Left lung (tissue), 10 donors: ENCODE data around the gene IL9R. TPM values are rescaled to one million over a fixed set of nuclear protein-coding genes. Genes with fewer than 3 reads are reported as not detected.
"Not testable (repeated sequence)": the region's sequence is repeated elsewhere in the genome, so short reads cannot be mapped to it uniquely, and the experiment has no call there.

Experiments used
- ATAC-seq: fragments of 200-7000 bp; cut with Tn5 transposase; one replicate; pipeline ENCODE4 v1.9.1; 2020; ENCODE audit warnings: moderate library complexity
- DNase-seq, 4 donors: peaks; one replicate each; pipeline ENCODE4 v3.0.0-alpha.2; 2013 to 2020
- H3K27ac ChIP-seq, 2 donors: fragments of 200-600 bp; sonication (generic) in 1 of 2; one replicate each; pipeline versions ENCODE4 v1.5.0 to v1.8.0; 2020 to 2021
- H3K27me3 ChIP-seq, 2 donors: fragments of 200-600 bp; sonication (generic) in 1 of 2; one replicate each; pipeline versions ENCODE4 v1.5.0 to v1.8.0; 2020 to 2021
- H3K36me3 ChIP-seq, 2 donors: fragments of 200-600 bp; sonication (generic) in 1 of 2; one replicate each; pipeline versions ENCODE4 v1.5.0 to v1.8.0; 2020 to 2021
- H3K4me1 ChIP-seq, 2 donors: fragments of 200-600 bp; one replicate each; pipeline ENCODE4 v1.8.0; 2021
- H3K4me3 ChIP-seq, 2 donors: fragments of 200-600 bp; sonication (generic) in 1 of 2; one replicate each; pipeline versions ENCODE4 v1.5.0 to v1.8.0; 2020 to 2021; ENCODE audit warnings: mild to moderate bottlenecking in 1 of 2
- H3K9me3 ChIP-seq, 2 donors: fragments of 200-600 bp; sonication (generic) in 1 of 2; one replicate each; pipeline versions ENCODE4 v1.5.0 to v1.8.0; 2020 to 2021
- intact Hi-C, 2 donors: fragments of 100-400 bp; cut with DNase I; formaldehyde crosslinking; loops; one replicate each; pipeline versions ENCODE4 v1.11.2 to v1.14.2; 2022
- polyA plus RNA-seq, 6 donors: library from polyadenylated mRNA; unstranded; fragments of 120-200 nt; gene quantifications; one replicate each; pipeline ENCODE4 v1.2.1, GENCODE V29; 2013; ENCODE audit not compliant: insufficient read length in 6 of 6
- total RNA-seq, 2 donors: library from RNA; stranded (reverse); fragmentation: NEBNext Ultra II Directional; extraction: Animal tissue kit (Norgen Biotek cat#: 25700); gene quantifications; one replicate each; pipeline ENCODE4 v1.2.1, GENCODE V29; 2021
- TF ChIP-seq, protein P1 (sequence below), 2 donors: fragments of 200-600 bp; sonication (generic) in 1 of 2; IDR thresholded peaks; one replicate each; pipeline versions ENCODE4 v1.5.0 to v1.8.0; 2021; ENCODE audit warnings: antibody characterized with exemption in 2 of 2
- donor health status: DM: no; HTN: yes; CAD: no.
- donor health status: DM: no; HTN: no; CAD: no.

The IL9R gene
- total and polyA plus RNA-seq, 8 donors: 0.19 to 1.8 (median 0.26) TPM

- TF ChIP-seq, protein P1, sequence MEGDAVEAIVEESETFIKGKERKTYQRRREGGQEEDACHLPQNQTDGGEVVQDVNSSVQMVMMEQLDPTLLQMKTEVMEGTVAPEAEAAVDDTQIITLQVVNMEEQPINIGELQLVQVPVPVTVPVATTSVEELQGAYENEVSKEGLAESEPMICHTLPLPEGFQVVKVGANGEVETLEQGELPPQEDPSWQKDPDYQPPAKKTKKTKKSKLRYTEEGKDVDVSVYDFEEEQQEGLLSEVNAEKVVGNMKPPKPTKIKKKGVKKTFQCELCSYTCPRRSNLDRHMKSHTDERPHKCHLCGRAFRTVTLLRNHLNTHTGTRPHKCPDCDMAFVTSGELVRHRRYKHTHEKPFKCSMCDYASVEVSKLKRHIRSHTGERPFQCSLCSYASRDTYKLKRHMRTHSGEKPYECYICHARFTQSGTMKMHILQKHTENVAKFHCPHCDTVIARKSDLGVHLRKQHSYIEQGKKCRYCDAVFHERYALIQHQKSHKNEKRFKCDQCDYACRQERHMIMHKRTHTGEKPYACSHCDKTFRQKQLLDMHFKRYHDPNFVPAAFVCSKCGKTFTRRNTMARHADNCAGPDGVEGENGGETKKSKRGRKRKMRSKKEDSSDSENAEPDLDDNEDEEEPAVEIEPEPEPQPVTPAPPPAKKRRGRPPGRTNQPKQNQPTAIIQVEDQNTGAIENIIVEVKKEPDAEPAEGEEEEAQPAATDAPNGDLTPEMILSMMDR (IDR thresholded peaks at IDR 0.05): no peak
- Histone ChIP-seq H3K9me3 (peaks cover 0 to 13% of the 10 kb centered on the region in 2 donors), H3K4me3 (no peak overlapping the region), H3K27me3 (no peaks in the 10 kb centered on the region), H3K4me1 (no peaks in the 10 kb centered on the region), H3K27ac (no peak overlapping the region), H3K36me3 (no peaks in the 10 kb centered on the region)
- ATAC-seq (peak; percentile 52), DNase-seq (no peak)
- intact Hi-C loops: no loop called here
Observed at GRCh38 chrX:155966876-155967275, 30.6 kb upstream of the IL9R start.

DNA sequence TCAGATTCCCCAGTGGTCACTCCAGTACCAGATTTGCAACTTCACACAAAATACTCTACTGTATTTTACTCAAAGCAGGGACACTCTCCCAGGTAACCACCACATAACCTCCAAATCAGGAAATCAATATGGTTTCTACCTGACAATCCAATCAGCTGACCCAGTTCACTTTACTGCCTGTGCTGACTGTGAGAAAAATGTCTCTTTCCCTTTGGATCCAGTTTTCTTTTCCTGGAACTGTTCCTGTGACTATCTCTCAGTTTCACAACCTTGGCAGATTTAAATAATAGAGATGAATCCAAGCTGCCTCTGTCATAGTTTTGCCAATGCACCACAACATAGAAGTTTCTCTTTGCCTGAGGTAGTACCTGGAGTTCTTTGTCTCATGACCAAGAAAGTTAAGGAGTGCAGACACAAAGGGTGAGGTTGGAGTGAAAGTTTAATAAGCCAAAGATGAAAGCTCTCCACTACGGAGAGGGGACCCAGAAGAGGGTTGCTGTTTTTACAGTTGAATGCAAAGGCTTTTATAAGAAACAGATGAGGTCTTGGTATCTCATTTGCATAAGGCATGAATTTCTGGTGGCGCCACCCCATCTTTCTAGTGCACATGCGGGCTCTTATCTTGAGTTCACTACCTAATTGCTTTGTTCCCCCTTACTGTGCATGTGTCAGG lies 29.7 kb upstream of the IL9R start:
- Histone ChIP-seq H3K36me3 (no peaks in the 10 kb centered on the region), H3K4me3 (no peak overlapping the region), H3K27me3 (no peaks in the 10 kb centered on the region), H3K27ac (no peak overlapping the region), H3K4me1 (no peaks in the 10 kb centered on the region), H3K9me3 (peaks cover 0 to 13% of the 10 kb centered on the region in 2 donors)
- TF ChIP-seq, protein P1 (IDR thresholded peaks at IDR 0.05): no peak
- intact Hi-C loops: no loop called here
- DNase-seq (no peak), ATAC-seq (no peak)

DNA sequence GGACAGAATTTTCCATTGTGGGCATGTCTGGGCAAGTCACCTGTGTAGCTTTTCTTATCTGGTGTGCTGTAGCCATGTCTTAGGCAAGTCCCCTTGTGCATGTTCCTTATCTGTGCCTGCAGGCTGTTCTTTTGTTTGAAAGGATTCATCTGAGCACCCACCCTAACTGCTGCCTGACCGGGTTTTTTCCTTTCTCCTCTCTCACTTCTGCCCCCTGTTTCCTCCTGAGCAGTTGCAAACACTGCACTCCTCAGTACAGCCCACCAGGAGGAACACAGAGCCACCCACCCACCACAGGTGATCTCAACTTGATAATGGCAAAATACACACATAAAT lies 29.2 kb upstream of the IL9R start:
- DNase-seq: no peak
- TF ChIP-seq, protein P1 (IDR thresholded peaks at IDR 0.05): no peak
- Histone ChIP-seq H3K36me3 (no peaks in the 10 kb centered on the region), H3K9me3 (peaks cover 0 to 13% of the 10 kb centered on the region in 2 donors), H3K4me1 (no peaks in the 10 kb centered on the region), H3K27ac (no peak overlapping the region), H3K4me3 (no peak overlapping the region), H3K27me3 (no peaks in the 10 kb centered on the region)
- no peak for ATAC-seq
- intact Hi-C loops: no loop called here

DNA sequence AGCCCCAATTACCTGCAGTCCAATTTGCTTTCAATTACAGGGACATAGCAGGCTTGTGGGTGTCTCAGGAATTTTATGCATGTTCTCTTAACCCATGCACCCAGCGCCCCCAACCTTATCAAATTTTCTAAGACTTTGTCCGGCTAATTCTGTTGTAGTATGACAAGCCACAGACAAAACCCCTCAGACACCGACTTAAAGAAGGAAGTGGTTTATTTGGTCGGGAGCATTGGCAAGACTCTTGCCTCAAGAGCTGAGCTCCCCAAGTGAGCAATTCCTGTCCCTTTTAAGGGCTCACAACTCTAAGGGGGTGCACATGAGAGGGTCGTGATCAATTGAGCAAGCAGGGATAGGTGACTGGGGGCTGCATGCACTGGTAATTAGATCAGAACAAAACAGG lies 28.7 kb upstream of the IL9R start:
- no peak for DNase-seq
- no peak overlapping the region for H3K4me3 ChIP-seq
- no peak overlapping the region for H3K27ac ChIP-seq
- ATAC-seq: no peak
- no peaks in the 10 kb centered on the region for H3K36me3 ChIP-seq
- intact Hi-C loops: no loop called here
- TF ChIP-seq, protein P1 (IDR thresholded peaks at IDR 0.05): no peak
- no peaks in the 10 kb centered on the region for H3K4me1 ChIP-seq
- peaks cover 0 to 10% of the 10 kb centered on the region in 2 donors for H3K9me3 ChIP-seq
- H3K27me3 ChIP-seq: no peaks in the 10 kb centered on the region

GRCh38 chrX:155971658-155972057 lies 25.8 kb upstream of the IL9R start:
- DNase-seq, ATAC-seq, H3K36me3 ChIP-seq, intact Hi-C loops, H3K4me3 ChIP-seq, H3K9me3 ChIP-seq, H3K27ac ChIP-seq, H3K4me1 ChIP-seq, H3K27me3 ChIP-seq: not testable (repeated sequence)

- H3K4me1 ChIP-seq, H3K9me3 ChIP-seq, H3K4me3 ChIP-seq, ATAC-seq, H3K27me3 ChIP-seq, H3K36me3 ChIP-seq, intact Hi-C loops, H3K27ac ChIP-seq: not testable (repeated sequence)
- DNase-seq: peak in 1 of 4 donors; percentile 57
Observed at GRCh38 chrX:155972241-155972640, 25.3 kb upstream of the IL9R start.
